Left renal cortex interstitium (tissue), 4 donors: ENCODE results near the gene AFF3. TPM values are rescaled to one million over a fixed set of nuclear protein-coding genes. Genes with fewer than 3 reads are reported as not detected.

Source experiments
- DNase-seq, 4 donors: peaks; one replicate each; pipeline ENCODE4 v3.0.0-alpha.2; 2013; ENCODE audit warnings: low read depth in 4 of 4, low spot score in 2 of 4, missing footprints in 1 of 4
- polyA plus RNA-seq, 4 donors: library from polyadenylated mRNA; unstranded; fragments of 120-200 nt; gene quantifications; one replicate each; pipeline ENCODE4 v1.2.1, GENCODE V29; 2013; ENCODE audit not compliant: insufficient read length in 4 of 4

The AFF3 gene
- polyA plus RNA-seq, 4 donors: 18.4 to 26.6 (median 24.0) TPM

DNA sequence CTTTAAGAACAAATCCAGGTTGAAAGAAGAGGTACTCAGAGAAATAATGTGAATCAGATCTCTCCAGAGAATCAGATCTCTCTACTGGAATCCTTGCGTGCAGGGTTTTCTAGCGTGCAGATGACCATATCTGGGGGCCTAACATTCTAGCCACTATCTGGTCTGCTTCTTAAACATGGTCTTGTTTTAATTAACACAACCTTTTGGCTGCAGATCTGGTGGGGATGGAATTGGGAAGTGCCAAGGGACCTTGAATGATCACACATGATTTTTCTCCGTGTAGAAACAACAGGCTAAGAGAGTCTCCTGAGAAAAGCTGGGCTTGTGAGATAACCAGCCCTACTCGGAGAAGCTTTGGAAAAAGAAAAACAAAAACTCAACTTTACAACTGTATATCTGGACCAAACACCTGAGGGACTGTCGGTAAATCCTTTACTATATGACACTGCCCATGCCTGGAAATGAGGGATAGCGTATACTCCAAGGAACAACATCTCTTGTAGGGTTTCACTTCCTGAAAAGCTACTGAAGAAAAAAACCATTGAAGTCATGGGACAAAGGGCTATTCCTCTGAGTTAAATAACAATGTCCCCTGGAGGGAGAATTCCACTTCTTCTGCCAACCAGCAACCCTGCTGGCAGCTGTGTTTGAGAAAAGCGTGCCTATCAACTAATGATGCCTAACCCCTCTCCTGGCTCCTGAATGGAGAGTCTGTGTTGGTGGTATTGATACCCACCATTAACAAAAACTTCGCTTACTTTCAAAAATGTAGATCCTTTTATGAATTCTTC lies 481.6 kb downstream of the AFF3 start:
- DNase-seq: no peak

DNA sequence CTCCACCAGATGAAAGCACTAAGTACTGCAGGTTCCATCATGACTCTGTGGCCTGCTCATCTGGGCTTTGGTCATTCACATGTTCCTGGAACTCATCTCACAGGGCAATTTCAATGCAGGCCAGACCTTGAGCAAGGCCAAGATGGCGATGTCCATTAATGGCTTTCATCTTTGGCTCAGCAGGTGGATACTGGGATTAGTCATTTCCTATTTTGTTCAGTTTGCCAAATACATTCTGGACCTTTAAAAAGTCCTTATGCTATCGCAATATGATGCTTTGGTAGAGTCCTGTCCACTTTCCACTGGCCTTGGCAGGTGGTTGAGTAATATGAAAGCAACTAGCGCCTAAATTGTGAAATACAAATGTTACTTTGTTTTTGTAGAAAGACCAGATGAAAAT lies 482.5 kb downstream of the AFF3 start:
- DNase-seq: no peak

DNA sequence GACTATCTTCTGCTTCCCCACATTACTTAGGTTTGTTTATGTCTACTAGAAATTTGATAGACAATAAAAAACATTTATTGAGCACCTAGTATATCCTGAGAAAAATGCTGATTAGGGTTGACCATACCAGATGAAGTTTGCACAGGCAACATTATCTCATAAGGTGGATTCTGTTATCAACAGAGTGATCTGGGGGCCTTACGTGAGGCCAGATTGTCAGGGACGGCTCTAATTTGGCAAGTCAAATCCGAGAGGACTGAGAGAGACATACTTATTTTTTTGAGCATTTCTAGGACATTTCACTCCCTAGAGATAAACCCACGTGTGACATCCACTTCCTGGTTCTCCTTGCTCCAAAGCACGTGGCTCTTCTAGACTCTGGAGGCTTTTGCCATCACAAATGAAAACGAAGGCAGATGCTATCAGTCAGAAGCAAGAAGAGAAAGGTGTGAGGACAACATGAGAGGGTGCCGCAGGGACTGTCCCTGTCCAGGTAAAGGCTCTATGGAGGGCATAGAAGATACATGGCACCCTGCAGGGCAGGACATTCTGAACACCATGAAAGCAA lies 484.6 kb downstream of the AFF3 start:
- DNase-seq: no peak

DNA sequence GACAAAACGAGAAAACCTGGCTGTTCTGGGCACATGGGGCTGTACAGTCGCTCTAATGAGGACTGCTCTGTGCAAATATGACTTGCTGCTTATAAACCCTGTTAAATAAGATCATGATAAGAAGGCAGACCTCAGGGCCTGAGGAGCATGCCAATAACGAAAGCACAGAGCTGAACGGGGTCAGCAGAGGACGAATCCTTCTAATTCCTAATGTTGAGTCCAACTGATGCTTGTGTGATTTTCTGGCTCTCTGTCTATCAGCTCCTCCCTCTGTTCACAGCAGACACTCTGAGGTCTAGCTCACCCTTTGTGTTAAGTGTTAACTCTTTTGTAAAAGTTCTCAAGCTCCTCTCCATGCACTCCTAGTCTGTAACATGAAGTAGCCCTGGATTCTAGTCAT lies 485.4 kb downstream of the AFF3 start:
- DNase-seq: no peak

DNA sequence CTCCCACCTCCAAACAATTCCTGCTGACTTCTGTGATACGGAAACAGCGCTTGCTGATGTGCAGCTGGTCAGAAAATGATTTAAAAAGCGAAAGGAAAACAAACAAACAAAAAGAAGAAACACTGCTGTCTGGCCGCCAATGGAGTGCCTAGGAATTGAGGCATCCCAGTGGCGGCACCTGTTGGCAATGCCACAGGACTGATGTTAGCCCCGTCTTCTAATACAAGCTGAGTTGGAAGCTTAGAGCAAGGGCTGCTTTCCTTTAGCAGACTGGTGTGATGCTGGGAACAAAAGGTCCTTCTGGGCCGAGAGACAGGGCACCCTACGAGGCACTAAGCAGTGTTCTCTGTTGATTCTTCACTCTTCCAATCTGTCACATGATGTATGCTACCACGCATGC lies 489.0 kb downstream of the AFF3 start:
- DNase-seq: no peak

DNA sequence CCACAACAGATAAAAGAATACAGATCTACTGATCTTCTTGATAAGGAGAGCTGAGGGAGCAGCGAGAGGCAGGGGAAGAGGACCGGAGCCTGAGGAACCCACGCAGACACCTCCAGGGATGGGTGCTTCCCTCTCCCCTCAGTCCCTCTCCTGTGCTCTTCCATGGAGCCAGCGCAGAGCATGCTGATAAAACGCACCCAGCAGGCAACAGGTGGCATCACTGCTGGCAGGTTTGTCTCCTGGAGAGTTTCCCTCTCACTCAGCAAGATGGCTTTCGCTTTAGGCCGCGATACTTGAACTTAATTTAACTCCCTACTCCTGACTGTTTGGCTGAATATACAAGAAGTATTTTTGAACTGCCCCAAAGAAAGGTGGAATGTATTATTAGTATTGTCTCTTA lies 489.5 kb downstream of the AFF3 start:
- no peak for DNase-seq

DNA sequence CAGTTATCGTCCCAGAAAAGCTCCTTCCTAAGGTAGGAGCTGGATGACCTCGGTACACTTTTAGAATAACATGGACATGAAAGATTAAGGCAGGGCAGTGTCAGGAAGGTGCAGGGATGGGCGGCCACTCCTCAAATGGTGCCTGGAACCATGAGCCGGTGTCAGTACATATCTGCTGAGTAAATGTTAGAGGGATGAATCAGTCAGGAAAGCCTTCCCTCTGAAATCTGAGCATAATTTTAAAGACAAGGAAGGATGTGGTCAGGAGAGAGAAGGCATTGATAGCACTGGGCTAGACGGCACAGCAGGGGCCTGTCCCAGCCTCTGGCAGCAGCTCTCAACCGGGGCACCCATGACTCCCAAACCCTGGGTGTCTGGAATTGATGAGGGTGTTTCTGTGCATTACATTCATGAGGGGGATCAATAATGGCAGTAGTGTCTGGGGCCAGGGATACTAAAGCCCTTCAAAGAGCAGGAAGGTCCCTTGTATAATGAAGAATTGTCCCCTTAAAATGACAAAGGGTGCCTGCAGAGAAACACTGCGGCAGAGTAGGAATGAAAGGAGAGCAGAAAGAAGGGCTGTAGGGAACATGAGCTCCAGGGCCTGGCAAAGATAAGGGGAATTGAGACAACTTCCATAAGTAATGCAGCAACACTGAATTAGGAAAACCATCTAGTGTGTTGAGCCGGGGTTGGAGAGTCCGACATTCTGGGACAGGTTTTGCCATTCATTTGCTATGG lies 490.3 kb downstream of the AFF3 start:
- no peak for DNase-seq

DNA sequence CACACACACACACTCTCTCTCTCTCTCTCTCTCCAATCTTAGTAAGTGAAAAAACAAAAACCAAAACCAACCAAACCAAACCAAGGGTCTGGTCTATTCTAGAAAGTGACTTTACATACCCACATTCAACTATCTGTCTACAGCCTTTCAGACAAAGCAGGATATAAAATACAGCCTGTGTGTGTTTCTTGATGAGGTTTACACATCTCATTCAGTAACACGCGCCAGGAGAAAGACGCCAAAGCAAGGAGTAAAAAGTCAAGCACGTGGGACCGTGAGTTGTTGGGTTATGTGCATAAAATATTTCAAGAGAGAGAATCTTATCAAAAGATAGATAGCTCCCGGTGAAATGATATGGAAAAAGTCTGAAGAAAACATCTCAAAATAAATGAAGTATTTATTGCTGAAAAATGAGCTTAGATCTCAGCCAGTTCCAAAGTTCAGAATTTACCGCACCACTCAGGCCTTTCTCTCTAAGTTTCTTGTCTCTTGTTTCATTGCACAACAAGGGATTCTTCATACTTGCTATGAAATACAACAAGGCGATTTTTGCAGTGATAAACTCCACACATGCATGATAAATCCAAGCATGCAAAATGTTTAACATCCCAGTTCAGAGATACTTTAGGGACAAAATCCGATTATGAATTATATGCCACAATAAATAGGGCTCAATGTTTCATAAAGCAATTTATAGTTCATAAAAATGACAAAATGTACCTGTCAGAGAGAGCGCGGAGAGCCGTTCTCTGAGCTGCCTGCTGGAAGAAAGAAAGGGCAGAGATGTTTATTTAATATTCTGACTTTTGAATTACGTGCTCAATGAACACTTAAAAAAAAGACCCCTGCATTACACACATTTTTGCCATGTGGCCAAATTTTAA lies 493.2 kb downstream of the AFF3 start:
- no peak for DNase-seq

DNA sequence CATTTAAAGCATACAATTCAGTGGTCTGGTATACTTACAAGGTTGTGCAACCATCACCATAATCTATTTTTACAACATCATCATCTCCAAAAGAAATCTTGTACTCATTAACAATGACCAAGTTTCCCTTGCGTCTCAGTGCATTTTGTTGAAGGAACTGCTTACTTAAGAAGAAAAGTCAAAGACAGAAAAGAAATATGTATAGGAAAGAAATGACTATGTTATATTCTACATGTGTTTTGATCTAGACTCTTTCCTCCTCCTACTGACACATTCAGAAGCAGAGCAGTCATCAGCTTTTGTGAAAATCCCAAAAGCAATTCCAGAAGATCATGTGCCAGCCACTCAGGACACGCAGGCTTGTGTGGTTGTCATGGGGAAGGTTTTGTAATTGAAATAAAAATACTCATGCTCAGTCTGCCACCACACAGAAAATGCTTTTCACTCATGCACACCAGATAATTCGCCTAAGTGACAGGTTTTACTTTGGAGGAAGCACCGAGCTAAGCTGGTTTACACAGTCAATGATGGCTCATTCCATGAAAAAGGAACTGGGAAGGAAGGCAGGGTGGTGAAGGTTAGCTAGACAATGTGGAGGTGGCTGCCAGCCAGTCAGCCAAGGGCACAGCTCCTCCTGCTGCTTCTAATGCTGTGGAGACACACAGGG lies 494.1 kb downstream of the AFF3 start:
- DNase-seq: no peak

DNA sequence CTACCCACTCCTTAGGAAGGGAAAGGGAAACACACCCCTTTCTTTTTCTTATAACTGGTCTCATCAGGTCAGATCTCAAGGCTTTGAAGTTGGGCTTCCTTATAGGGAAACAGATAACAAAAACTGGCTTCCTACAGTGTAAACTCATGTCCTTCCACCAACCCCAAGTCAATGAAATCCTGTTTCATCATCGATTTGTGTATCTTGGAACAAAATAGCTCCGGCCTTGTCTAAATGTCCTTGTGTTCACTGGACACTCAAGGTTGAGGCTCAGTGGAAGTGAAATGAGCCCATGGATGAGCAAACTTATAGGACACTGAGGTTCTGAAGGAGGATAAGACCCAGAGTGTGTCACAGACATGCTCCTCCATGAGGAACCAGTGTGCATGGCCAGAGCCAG lies 496.4 kb downstream of the AFF3 start:
- no peak for DNase-seq

DNA sequence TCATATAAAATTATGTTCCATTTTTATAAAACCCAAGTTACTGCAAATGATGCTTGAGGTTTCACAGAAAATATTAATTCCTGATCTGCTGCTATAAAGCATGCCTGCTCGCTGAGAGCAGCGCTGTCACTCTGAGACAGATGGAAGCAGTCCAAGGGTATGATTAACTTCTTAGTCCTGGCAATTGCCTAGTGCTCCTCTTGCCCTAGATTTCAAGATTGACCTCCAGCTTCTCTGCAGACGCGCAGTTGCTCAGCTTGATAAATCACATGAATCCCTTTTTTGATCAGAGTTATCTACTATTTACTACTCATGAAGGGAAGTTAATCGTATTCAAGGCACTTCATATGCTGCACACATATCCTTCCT lies 498.0 kb downstream of the AFF3 start:
- no peak for DNase-seq

DNA sequence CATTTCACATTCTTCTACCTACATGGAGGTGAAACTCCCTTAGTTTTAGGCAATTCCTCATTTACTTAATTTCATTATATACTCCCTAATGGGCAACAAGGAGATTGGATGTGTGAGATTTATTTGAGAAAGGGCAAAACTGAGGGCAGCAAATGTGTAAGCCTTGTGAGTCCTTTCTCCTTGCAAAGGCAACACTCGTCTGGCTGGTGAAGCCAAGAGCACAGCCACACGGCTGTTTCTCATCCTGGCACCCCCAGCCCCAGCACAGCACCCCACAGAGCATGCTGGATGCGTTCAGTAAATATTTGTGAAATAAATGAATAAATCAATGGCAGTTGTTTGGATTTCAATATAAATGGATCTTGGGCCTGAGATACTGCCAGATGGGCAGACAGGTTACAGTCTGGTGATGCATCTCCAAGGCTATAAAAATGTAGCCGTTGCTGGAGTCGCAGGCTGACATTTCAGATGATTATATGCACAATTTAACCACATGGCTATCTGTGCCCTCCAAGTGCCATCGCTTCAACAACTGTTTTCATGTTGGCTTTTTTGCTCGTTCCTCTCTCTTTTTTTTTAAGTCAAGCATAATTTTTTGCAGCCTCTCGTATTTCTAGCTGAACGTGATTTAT lies 498.5 kb downstream of the AFF3 start:
- no peak for DNase-seq

DNA sequence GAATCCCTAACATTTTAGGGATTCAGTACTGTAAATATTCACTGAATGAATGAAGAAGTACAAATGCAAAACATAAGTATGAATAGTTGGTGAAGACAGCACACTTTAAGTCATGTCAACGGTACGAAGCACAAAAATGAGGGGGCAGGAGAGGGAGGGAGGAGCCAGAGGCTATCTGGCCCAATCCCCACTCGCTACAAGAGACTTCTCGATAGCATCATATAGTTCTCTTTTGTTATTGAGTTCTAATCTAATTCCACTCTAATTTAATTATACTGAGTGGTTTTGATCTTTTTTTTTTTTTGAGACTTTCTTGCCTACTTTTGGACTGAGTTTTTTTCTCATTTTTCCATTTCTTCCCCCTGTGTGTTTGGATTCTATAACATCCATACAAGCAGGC lies 500.4 kb downstream of the AFF3 start:
- no peak for DNase-seq

DNA sequence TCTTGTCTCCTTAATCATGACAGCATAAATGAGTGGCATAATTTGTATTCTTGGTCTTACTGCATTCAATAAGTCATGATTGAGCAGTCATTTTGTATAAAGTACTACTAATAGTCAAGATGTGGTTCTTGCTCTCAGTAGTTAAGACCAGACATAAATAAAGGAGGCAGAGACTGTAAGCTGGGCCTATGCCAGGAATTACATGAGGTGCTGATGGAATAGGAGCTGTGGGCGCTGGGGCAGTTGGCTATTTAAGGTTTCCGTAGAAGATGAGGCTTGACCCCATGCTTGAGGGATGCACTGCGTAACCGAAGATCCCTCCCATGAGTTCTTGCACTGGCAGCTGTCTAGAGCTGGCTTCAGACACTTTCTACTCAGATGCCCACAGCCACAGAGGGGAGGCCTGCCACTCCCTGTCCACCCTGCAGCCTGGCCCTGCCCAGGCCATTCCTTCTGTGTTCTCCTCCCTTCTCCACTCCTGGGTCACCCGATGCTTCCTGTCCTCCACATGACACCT lies 501.7 kb downstream of the AFF3 start:
- DNase-seq: no peak

DNA sequence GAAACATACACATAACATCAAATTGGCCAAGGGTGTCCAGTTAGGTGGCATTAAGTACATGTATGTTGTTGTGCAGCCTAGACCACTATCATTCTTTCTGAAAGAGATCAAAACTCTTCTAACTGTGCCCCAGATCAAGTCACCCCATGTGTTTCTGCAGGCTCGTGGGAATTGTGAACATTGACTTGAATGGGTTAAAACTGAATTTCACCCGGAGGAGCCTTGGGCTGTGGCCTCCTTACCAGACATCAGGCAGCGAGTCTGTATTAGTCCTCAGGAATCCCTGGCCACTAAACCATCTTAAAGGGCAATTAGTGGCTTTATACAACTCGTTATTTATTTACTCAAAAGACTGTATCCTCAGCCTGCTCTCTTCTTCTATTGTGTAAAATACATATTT lies 503.6 kb downstream of the AFF3 start:
- DNase-seq: no peak

DNA sequence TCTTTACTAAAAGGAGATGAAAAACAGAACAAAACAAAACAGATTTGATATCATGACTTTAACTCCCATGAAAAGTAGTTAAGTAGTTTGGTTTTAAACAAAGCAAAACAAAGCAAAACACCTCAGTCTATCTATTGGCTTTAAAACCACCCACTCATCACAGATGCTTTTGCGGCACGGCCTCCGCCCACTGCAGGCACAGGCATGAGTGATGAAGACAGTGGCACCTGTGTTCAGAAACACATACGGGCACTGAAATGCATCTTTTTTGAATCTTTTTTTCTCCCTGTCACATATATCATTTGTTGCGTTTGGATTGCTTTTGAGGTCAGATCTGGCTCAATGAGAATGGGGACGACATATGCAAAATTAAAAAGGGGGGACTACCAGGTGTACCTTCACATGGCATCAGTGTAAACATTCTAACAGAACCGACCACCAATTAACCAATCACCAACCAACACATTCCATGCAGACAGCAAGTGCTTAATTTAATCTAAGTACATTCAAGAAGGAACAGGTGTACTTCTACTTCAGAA lies 505.2 kb downstream of the AFF3 start:
- no peak for DNase-seq

DNA sequence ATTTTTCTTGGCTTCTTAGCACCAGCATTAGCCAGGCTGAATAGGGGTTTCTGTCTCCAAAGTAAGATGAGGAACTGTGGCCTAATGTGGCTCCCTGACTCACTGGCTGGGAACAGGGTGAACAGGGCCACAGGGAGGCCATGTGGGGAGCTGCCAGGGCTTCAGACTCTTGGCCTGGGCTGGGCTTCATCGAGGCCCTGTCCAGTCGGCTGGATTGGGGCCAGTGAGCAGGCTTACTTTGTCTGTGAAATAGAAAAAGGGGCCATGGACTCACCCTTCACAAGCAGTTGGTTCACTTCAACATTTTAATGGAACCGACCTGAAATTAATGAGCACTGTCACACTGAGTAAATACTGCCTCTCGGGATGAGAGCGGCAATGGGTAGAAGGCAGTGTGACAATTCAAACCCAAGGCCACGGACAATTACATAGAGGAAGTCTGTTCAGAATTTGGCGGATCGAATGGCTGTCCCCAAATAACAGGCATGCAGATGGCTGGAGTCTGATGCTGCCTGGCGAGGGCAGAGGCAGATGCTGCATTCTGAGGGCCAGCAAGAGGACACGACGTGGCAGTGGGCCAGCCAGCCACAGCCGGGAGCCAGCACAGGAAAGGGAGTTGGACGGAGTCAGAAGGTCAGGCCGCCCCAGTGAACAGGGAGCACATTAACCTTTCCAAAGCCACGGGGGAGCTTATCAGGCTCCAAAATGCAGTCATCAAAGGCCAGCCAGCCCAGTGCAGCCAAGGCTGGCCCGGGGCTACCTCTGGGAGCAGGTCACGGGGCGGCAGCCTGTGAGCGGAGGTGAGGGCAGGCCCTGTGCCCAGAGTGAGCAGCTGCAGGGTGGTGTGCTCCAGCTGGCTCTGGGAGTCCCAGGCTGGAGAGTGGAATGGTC lies 506.0 kb downstream of the AFF3 start:
- DNase-seq: peak in 3 of 4 donors; percentile 53 to 77 (median 75)

DNA sequence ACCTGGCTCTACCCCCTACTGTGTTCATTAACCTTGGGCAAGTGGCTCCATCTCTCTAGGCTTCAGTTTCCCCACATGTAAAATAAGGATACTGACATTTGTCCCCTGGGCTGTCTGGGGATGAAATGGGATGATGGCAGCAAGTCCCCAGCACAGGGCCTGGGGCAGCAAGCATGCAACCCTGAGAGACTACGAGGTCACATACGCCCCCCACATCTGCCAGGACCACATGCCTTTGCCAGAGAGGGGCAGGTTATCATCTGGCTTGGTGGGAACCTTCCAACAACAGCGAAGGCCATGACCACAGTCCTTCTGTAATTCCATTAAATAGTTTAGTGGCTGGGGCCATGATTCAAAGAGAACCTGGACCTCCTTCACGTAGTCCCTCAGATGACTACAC lies 506.7 kb downstream of the AFF3 start:
- no peak for DNase-seq
